ENCODE measurements around the gene NR0B1. TPM values are rescaled to one million over a fixed set of nuclear protein-coding genes. Genes with fewer than 3 reads are reported as not detected.

NR0B1 gene
- total and polyA plus RNA-seq, 2 of the 4 experiments (the other 2 are of a cell fraction) = not detected

GRCh38 chrX:30282527-30282926 lies 26.7 kb downstream of the NR0B1 start:
- H3K27ac ChIP-seq (ENCODE audit: insufficient read depth, low read length) = no peak overlapping the region
- in situ Hi-C loops (cut with MboI; ENCODE audit: low sequenced_read_pairs) = no loop called here
- H3K36me3 ChIP-seq (ENCODE audit: control insufficient read depth, insufficient read depth, low read length) = no peaks in the 10 kb centered on the region
- H3K4me2 ChIP-seq (ENCODE audit: low read depth, low read length) = no peak overlapping the region
- H3K9me1 ChIP-seq (ENCODE audit: insufficient read depth, low read length) = no peaks in the 10 kb centered on the region; the same call in 1 of the 2 replicates
- ChIA-PET POLR2A (ENCODE audit: unreplicated experiment) (no interaction called here), CTCF (no interaction called here)
- H3K79me1 ChIP-seq (ENCODE audit: low read depth in 1 of 2, low read length in 2 of 2) = no peaks in the 10 kb centered on the region
- intact Hi-C loops (cut with micrococcal nuclease) = no loop called here
- H2BK120ac ChIP-seq (ENCODE audit: low read depth, low read length) = peak overlapping the region; percentile 82
- H4K5ac ChIP-seq (ENCODE audit: low read depth, low read length) = no peak overlapping the region; the same call in 1 of the 2 replicates
- peak overlapping the region; percentile 40; the same call in 1 of the 2 replicates for H3K4ac ChIP-seq (ENCODE audit: low read depth, low read length)
- peak overlapping the region; percentile 74; the same call in 2 of the 3 replicates for H2BK15ac ChIP-seq (ENCODE audit: low read depth, low read length)
- 0 out of 2 replicates have a peak overlapping the region, but pooled peaks have one; percentile 30 for H3K14ac ChIP-seq (replicated peaks; ENCODE audit: low read depth, low read length)
- H3K56ac ChIP-seq (ENCODE audit: extremely low read depth, insufficient read depth, low read length) = peak overlapping the region; percentile 35; the same call in 1 of the 2 replicates
- dilution Hi-C loops (cut with HindIII; ENCODE audit: low sequenced_read_pairs, unreplicated experiment) = no loop called here
- no peak for TF ChIP-seq RCOR1 (IDR thresholded peaks at IDR 0.05; ENCODE audit: insufficient replicate concordance, low read length)
- no peaks in the 10 kb centered on the region for H3K9me3 ChIP-seq (ENCODE audit: control insufficient read depth, insufficient read depth, low read length)
- no peak overlapping the region; the same call in 1 of the 2 replicates for H4K91ac ChIP-seq (ENCODE audit: insufficient read depth, low read depth, low read length)
- peaks cover 4% of the 10 kb centered on the region; the same call in 1 of the 2 replicates for H3K4me1 ChIP-seq (ENCODE audit: control insufficient read depth, insufficient read depth, low read length)
- peak overlapping the region; percentile 81 for H2BK20ac ChIP-seq (ENCODE audit: low read depth, low read length)
- H3K4me3 ChIP-seq (ENCODE audit: insufficient read depth, low read depth, low read length) = no peak overlapping the region
- no peak overlapping the region for H3K23ac ChIP-seq (ENCODE audit: low read depth, low read length)
- no peak overlapping the region for H2AK9ac ChIP-seq (replicated peaks; ENCODE audit: low read depth, low read length, poor library complexity)
- H3K9ac ChIP-seq (ENCODE audit: low read depth, low read length) = no peak overlapping the region
- H3K18ac ChIP-seq (ENCODE audit: low read depth, low read length) = peak overlapping the region; percentile 65; the same call in 1 of the 2 replicates
- no peak overlapping the region for H2AK5ac ChIP-seq (ENCODE audit: low read depth, low read length)
- no peaks in the 10 kb centered on the region for H4K20me1 ChIP-seq (ENCODE audit: insufficient read depth, low read length)
- H3K27me3 ChIP-seq (ENCODE audit: control insufficient read depth, insufficient read depth, low read length) = no peaks in the 10 kb centered on the region
- H2BK5ac ChIP-seq (ENCODE audit: low read depth, low read length, poor library complexity, severe bottlenecking) = peak overlapping the region; percentile 58
- peak overlapping the region in 1 of 2 experiments; percentile 32; a peak in 1 of 4 replicates for H4K8ac ChIP-seq (ENCODE audit: low read depth in 2 of 2, low read length in 2 of 2)
- H2AFZ ChIP-seq (replicated peaks; ENCODE audit: low read length, poor library complexity) = no peak overlapping the region
- BruUV-seq (replicated peaks) = no TSS peak
- ATAC-seq (ENCODE audit: low read depth) (no peak), DNase-seq (peak; percentile 10)
